Activated naive CD4-positive, alpha-beta T cell treated with anti-CD3 and anti-CD28 coated beads, Interleukin-2, amount 50 U/mL, for 72 hours (primary cell): ENCODE results near the gene SYT3. TPM values are rescaled to one million over a fixed set of nuclear protein-coding genes. Genes with fewer than 3 reads are reported as not detected.
"Not testable (repeated sequence)": the region's sequence is repeated elsewhere in the genome, so short reads cannot be mapped to it uniquely, and the experiment has no call there.

Experiments
- ATAC-seq, 2 donors: fragments of 150-1000 bp; cut with Tn5 transposase; 2 replicates each; pipeline ENCODE4 v1.10.0; 2021; ENCODE audit warnings: mild to moderate bottlenecking in 2 of 2, moderate library complexity in 2 of 2
- DNase-seq, 2 donors: peaks; one replicate each; pipeline ENCODE4 v3.0.0; 2021 to 2022; ENCODE audit warnings: low spot score in 2 of 2
- H3K27ac Mint-ChIP-seq, 2 donors: one replicate each; pipeline ENCODE4 v1.8.0; 2022; ENCODE audit warnings: mild to moderate bottlenecking in 2 of 2, mixed read lengths in 2 of 2
- H3K36me3 Mint-ChIP-seq, 2 donors: one replicate each; pipeline ENCODE4 v1.8.0; 2022; ENCODE audit warnings: mixed read lengths in 2 of 2
- H3K9me3 Mint-ChIP-seq, 2 donors: one replicate each; pipeline ENCODE4 v1.8.0; 2022; ENCODE audit warnings: mixed read lengths in 2 of 2
- total RNA-seq, 2 donors: library from RNA; stranded (reverse); gene quantifications; one replicate each; pipeline ENCODE4 v1.2.3, GENCODE V29; 2022

Gene SYT3
- total RNA-seq, 2 donors from 2014 or later: 0.23 TPM; not detected in 1

GRCh38 chr19:50601407-50602088 is 38.1 kb downstream of the SYT3 start:
- ATAC-seq: peak in 1 of 2 donors; percentile 25
- no peak overlapping the region for H3K27ac Mint-ChIP-seq
- DNase-seq: no peak
- H3K9me3 Mint-ChIP-seq: peaks cover 3 to 4% of the 10 kb centered on the region in 2 donors
- H3K36me3 Mint-ChIP-seq: peaks cover 9 to 11% of the 10 kb centered on the region in 2 donors

- Mint-ChIP-seq H3K27ac (no peak overlapping the region), H3K9me3 (no peaks in the 10 kb centered on the region), H3K36me3 (no peaks in the 10 kb centered on the region)
- DNase-seq (no peak), ATAC-seq (no peak)
Measured at GRCh38 chr19:50599427-50599826, 40.3 kb downstream of the SYT3 start.

GRCh38 chr19:50590191-50590590 is 49.5 kb downstream of the SYT3 start:
- Mint-ChIP-seq H3K36me3 (no peaks in the 10 kb centered on the region), H3K9me3 (no peaks in the 10 kb centered on the region), H3K27ac (no peak overlapping the region)
- DNase-seq (no peak), ATAC-seq (no peak)

GRCh38 chr19:50581795-50582660 is 57.7 kb downstream of the SYT3 start:
- H3K9me3 Mint-ChIP-seq, H3K27ac Mint-ChIP-seq, ATAC-seq, DNase-seq, H3K36me3 Mint-ChIP-seq: not testable (repeated sequence)

- H3K9me3 Mint-ChIP-seq: no peaks in the 10 kb centered on the region
- no peaks in the 10 kb centered on the region for H3K36me3 Mint-ChIP-seq
- H3K27ac Mint-ChIP-seq: no peak overlapping the region
- ATAC-seq (no peak), DNase-seq (no peak)
Measured at GRCh38 chr19:50580970-50581634, 58.6 kb downstream of the SYT3 start.

- Mint-ChIP-seq H3K27ac (peak overlapping the region in 1 of 2 donors; percentile 88), H3K36me3 (no peaks in the 10 kb centered on the region), H3K9me3 (no peaks in the 10 kb centered on the region)
- ATAC-seq (no peak), DNase-seq (no peak)
Measured at GRCh38 chr19:50580240-50580639, 59.4 kb downstream of the SYT3 start.

GRCh38 chr19:50576769-50577168 is 62.9 kb downstream of the SYT3 start:
- H3K27ac Mint-ChIP-seq, H3K36me3 Mint-ChIP-seq, ATAC-seq, DNase-seq, H3K9me3 Mint-ChIP-seq: not testable (repeated sequence)

GRCh38 chr19:50573741-50574461 is 65.8 kb downstream of the SYT3 start:
- DNase-seq (no peak), ATAC-seq (no peak)
- H3K36me3 Mint-ChIP-seq: no peaks in the 10 kb centered on the region
- H3K9me3 Mint-ChIP-seq: no peaks in the 10 kb centered on the region
- no peak overlapping the region for H3K27ac Mint-ChIP-seq

Other genes with a start within 250 kb of the SYT3 start
- gene SPIB, start 220.9 kb downstream of the SYT3 start, total RNA-seq: 1 to 10 TPM; 1.1 to 1.2 TPM
- gene MYBPC2, start 207.0 kb downstream of the SYT3 start, total RNA-seq: 1 to 10 TPM in 1 of 2 donors, under 1 TPM in 1; 0.91 to 1.9 TPM
- 10 to 100 TPM; 27.3 to 45.5 TPM for gene EMC10, start 163.4 kb downstream of the SYT3 start, total RNA-seq
- under 1 TPM; 0.60 to 0.96 TPM for gene GARIN5A, start 163.0 kb downstream of the SYT3 start, total RNA-seq
- 10 to 100 TPM; 27.6 to 29.5 TPM for gene JOSD2, start 128.7 kb downstream of the SYT3 start, total RNA-seq
- not detected for gene ASPDH, start 126.0 kb downstream of the SYT3 start, total RNA-seq
- not detected for gene LRRC4B, start 71.4 kb downstream of the SYT3 start, total RNA-seq
- gene C19orf81, start 9.6 kb upstream of the SYT3 start, total RNA-seq: 1 to 10 TPM in 1 of 2 donors, not detected in 1; 4.2 TPM
- gene SHANK1, start 79.9 kb upstream of the SYT3 start, total RNA-seq: under 1 TPM in 1 of 2 donors, not detected in 1; 0.14 TPM
- gene CLEC11A, start 83.5 kb upstream of the SYT3 start, total RNA-seq: 1 to 10 TPM in 1 of 2 donors, under 1 TPM in 1; 0.55 to 1.6 TPM
- gene GPR32, start 130.6 kb upstream of the SYT3 start, total RNA-seq: not detected
- not detected for gene ACP4, start 150.5 kb upstream of the SYT3 start, total RNA-seq
- gene KLK1, start 183.9 kb upstream of the SYT3 start, total RNA-seq: 1 to 10 TPM; 1.2 to 5.0 TPM
- not detected for gene KLK15, start 193.7 kb upstream of the SYT3 start, total RNA-seq
- gene KLK3, start 215.0 kb upstream of the SYT3 start, total RNA-seq: not detected
- gene KLK2, start 233.6 kb upstream of the SYT3 start, total RNA-seq: 1 to 10 TPM in 1 of 2 donors, not detected in 1; 1.5 TPM